H1 (cell line): Measurements from ENCODE around the gene CCNG2. TPM values are rescaled to one million over a fixed set of nuclear protein-coding genes. Genes with fewer than 3 reads are reported as not detected.

Experiments
- ASH2L ChIP-seq: fragments of 200-600, 300-600 bp; sonication (generic); IDR thresholded peaks from one replicate; pipeline ENCODE4 v1.7.1; 2017; ENCODE audit warnings: low read length
- BACH1 ChIP-seq: IDR thresholded peaks from 2 replicates; pipeline ENCODE4 v1.6.1; 2012; ENCODE audit warnings: low read length, improper control_type of control experiment
- CBX8 ChIP-seq: fragments of 300-800, 300-1000 bp; sonication (generic); IDR thresholded peaks from 2 replicates; pipeline ENCODE4 v1.7.1; 2016; ENCODE audit warnings: low read depth, low read length, borderline replicate concordance
- CREB1 ChIP-seq: IDR thresholded peaks from 2 replicates; pipeline ENCODE4 v1.6.1; 2012; ENCODE audit warnings: inconsistent platforms
- GABPA ChIP-seq: IDR thresholded peaks from 2 replicates; pipeline ENCODE4 v1.6.1; 2011; ENCODE audit warnings: mild to moderate bottlenecking, low read length, moderate library complexity, borderline replicate concordance; ENCODE audit not compliant: insufficient read depth
- HDAC6 ChIP-seq: IDR thresholded peaks from one replicate; pipeline ENCODE4 v1.7.1; 2012; ENCODE audit warnings: low read depth, mild to moderate bottlenecking, inconsistent platforms, low read length, moderate library complexity
- NRF1 ChIP-seq: IDR thresholded peaks from 2 replicates; pipeline ENCODE4 v1.6.1; 2011; ENCODE audit warnings: mild to moderate bottlenecking, low read depth, low read length, improper control_type of control experiment
- SAP30 ChIP-seq: fragments of 300-600 bp; sonication (generic); IDR thresholded peaks from 2 replicates; pipeline ENCODE4 v1.7.1; 2012; ENCODE audit warnings: low read length, moderate library complexity, mild to moderate bottlenecking, inconsistent platforms; ENCODE audit not compliant: insufficient read depth, insufficient replicate concordance
- TCF12 ChIP-seq: IDR thresholded peaks from 2 replicates; pipeline ENCODE4 v1.6.1; 2011; ENCODE audit warnings: low read depth, mild to moderate bottlenecking, low read length
- ZNF274 ChIP-seq: IDR thresholded peaks from 2 replicates; pipeline ENCODE4 v1.7.0; 2012; ENCODE audit warnings: low read length, borderline replicate concordance; ENCODE audit errors: extremely low read depth
- polyA plus RNA-seq, 7 experiments: library from polyadenylated mRNA; depleted of rRNA in 3 of 7; stranded (reverse) in 5 of 7; unstranded in 2 of 7; fragments of >200 nt in 5 of 7; fragments of 200-250 nt in 2 of 7; gene quantifications; 1 replicate in 5 of 7; 2 replicates in 1 of 7; 4 replicates in 1 of 7; pipeline versions ENCODE4 v1.2.1 to v1.2.3, GENCODE V29; 2011 to 2013; ENCODE audit warnings: missing spikeins in 2 of 7, mixed read lengths in 2 of 7
- total RNA-seq: library from RNA; stranded (reverse); fragmentation: NEBNext Ultra II Directional; extraction: Animal tissue kit (Norgen Biotek cat#: 25700); gene quantifications from 2 replicates; pipeline ENCODE4 v1.2.1, GENCODE V29; 2021

CCNG2 gene
- total and polyA plus RNA-seq, 2 of the 8 experiments (the other 6 are each of a cell fraction or from before 2014, with no cell fraction given) = 3.5 to 13.9 TPM

GRCh38 chr4:77146186-77147078 lies 10.6 kb upstream of the CCNG2 start (continued):
- TF ChIP-seq NRF1 = no peak
- no peak for TF ChIP-seq BACH1
- TF ChIP-seq HDAC6 = no peak
- no peak for TF ChIP-seq CBX8
- no peak for TF ChIP-seq ASH2L
- no peak for TF ChIP-seq GABPA
- TF ChIP-seq CREB1 = no peak
- TF ChIP-seq SAP30 = no peak
- TF ChIP-seq ZNF274 = no peak
- TF ChIP-seq TCF12 = no peak
- TF ChIP-seq, all 59 proteins: peak for 0
